Ishikawa (cell line): ENCODE data around the gene MRM2.

Experiments
- CEBPB ChIP-seq: IDR thresholded peaks from 2 replicates; pipeline ENCODE4 v1.6.1; 2012
- CREB1 ChIP-seq: IDR thresholded peaks from 2 replicates; pipeline ENCODE4 v1.6.1; 2012; ENCODE audit warnings: low read depth
- EGR1 ChIP-seq: IDR thresholded peaks from 2 replicates; pipeline ENCODE4 v1.6.1; 2012
- EP300 ChIP-seq: IDR thresholded peaks from 2 replicates; pipeline ENCODE4 v1.6.1; 2012; ENCODE audit warnings: borderline replicate concordance
- FOXM1 ChIP-seq: IDR thresholded peaks from 2 replicates; pipeline ENCODE4 v1.6.1; 2012; ENCODE audit warnings: low read depth, borderline replicate concordance
- NFIC ChIP-seq: IDR thresholded peaks from 2 replicates; pipeline ENCODE4 v1.6.1; 2012
- RAD21 ChIP-seq: IDR thresholded peaks from 2 replicates; pipeline ENCODE4 v1.6.1; 2012; ENCODE audit warnings: low read depth
- TAF1 ChIP-seq: IDR thresholded peaks from 2 replicates; pipeline ENCODE4 v1.6.1; 2012; ENCODE audit warnings: low read depth, mild to moderate bottlenecking
- TCF12 ChIP-seq: IDR thresholded peaks from 2 replicates; pipeline ENCODE4 v1.6.1; 2012; ENCODE audit warnings: low read depth
- TEAD4 ChIP-seq: IDR thresholded peaks from 2 replicates; pipeline ENCODE4 v1.6.1; 2012
- YY1 ChIP-seq: IDR thresholded peaks from 2 replicates; pipeline ENCODE4 v1.6.1; 2012; ENCODE audit warnings: low read depth
- ZBTB7A ChIP-seq: IDR thresholded peaks from 2 replicates; pipeline ENCODE4 v1.6.1; 2012; ENCODE audit warnings: low read depth
- TF ChIP-seq, protein P1 (sequence below): IDR thresholded peaks from 2 replicates; pipeline ENCODE4 v1.6.1; 2012
- TF ChIP-seq, protein P2 (sequence below): IDR thresholded peaks from 2 replicates; pipeline ENCODE4 v1.6.1; 2012; ENCODE audit warnings: low read depth, mild to moderate bottlenecking
- TF ChIP-seq, protein P3 (sequence below): IDR thresholded peaks from 2 replicates; pipeline ENCODE4 v1.6.1; 2012

The MRM2 gene

DNA sequence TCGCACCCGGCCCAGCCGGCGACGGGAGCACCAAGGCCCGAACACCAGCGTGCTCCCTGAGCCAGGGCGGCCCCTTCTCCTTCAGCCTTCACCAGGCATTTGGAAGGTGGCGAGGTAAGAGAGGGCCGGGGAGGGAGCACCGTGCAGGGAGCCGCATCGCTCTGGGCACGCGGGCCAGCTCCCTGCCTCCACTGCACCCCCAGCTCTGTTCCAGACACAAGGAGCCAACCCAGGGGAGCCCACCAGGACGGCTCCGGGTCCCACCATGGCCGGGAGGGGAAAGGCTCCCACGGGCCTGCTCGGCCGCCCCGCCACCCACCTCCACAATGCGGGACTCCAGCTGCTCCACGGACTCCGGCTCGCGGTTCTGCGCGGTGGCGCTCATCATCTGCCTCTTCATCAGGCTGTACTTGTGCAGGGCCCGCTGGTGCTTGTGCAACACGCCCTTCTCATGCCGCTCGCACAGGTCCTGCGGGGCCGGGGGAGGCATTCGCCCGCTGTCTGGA, 15.1 kb upstream of the MRM2 start:
- TF ChIP-seq CREB1 (no peak), ZBTB7A (no peak), YY1 (no peak), CEBPB (no peak), FOXM1 (no peak), NFIC (no peak), TAF1 (no peak)
- TF ChIP-seq, protein P1, sequence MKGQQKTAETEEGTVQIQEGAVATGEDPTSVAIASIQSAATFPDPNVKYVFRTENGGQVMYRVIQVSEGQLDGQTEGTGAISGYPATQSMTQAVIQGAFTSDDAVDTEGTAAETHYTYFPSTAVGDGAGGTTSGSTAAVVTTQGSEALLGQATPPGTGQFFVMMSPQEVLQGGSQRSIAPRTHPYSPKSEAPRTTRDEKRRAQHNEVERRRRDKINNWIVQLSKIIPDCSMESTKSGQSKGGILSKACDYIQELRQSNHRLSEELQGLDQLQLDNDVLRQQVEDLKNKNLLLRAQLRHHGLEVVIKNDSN, result no peak
- TF ChIP-seq, protein P2, sequence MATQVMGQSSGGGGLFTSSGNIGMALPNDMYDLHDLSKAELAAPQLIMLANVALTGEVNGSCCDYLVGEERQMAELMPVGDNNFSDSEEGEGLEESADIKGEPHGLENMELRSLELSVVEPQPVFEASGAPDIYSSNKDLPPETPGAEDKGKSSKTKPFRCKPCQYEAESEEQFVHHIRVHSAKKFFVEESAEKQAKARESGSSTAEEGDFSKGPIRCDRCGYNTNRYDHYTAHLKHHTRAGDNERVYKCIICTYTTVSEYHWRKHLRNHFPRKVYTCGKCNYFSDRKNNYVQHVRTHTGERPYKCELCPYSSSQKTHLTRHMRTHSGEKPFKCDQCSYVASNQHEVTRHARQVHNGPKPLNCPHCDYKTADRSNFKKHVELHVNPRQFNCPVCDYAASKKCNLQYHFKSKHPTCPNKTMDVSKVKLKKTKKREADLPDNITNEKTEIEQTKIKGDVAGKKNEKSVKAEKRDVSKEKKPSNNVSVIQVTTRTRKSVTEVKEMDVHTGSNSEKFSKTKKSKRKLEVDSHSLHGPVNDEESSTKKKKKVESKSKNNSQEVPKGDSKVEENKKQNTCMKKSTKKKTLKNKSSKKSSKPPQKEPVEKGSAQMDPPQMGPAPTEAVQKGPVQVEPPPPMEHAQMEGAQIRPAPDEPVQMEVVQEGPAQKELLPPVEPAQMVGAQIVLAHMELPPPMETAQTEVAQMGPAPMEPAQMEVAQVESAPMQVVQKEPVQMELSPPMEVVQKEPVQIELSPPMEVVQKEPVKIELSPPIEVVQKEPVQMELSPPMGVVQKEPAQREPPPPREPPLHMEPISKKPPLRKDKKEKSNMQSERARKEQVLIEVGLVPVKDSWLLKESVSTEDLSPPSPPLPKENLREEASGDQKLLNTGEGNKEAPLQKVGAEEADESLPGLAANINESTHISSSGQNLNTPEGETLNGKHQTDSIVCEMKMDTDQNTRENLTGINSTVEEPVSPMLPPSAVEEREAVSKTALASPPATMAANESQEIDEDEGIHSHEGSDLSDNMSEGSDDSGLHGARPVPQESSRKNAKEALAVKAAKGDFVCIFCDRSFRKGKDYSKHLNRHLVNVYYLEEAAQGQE, result no peak

DNA sequence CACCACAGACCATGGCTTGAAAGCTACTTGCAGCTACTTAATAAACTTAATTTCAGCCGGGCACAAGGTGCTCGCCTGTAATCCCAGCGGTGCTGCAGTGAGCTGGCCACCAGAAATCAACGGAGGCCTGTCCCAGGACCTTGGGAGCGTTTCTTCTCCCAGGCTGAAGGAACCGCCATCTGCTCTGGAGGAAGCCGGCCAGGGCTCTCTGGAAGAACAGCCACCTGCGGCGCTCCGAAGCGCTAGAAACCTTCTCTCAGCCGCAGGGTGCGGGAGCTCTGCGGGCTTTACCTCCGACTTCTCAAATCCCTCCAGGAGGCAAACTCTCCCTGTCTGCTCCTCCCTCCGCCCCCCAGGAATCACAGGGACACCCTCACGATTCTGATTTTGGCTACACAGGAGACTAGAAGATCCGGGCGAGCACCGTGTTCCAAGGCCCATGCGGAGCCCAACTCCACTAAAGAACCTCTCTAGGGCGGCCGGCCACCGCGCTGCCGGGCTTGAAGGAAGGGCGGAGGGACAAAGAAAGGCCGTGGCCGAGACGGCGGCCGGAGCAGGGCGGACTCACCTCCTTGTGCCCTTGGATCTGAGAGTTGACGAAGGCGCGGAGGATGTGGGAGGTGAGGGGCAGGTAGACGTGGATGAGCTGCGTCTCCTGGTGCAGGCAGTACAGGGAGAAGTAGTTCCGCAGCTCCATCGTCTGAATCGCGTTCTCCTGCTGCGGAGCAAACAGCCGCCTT, 14.5 kb upstream of the MRM2 start:
- TF ChIP-seq TCF12 (no peak), RAD21 (no peak), EGR1 (no peak), TAF1 (no peak), EP300 (no peak), FOXM1 (no peak), ZBTB7A (no peak), CREB1 (no peak), NFIC (no peak), TEAD4 (no peak), YY1 (no peak), CEBPB (no peak)
- TF ChIP-seq, protein P3, sequence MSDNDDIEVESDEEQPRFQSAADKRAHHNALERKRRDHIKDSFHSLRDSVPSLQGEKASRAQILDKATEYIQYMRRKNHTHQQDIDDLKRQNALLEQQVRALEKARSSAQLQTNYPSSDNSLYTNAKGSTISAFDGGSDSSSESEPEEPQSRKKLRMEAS, result no peak
- TF ChIP-seq, protein P1, result no peak
- TF ChIP-seq, protein P2, result no peak

DNA sequence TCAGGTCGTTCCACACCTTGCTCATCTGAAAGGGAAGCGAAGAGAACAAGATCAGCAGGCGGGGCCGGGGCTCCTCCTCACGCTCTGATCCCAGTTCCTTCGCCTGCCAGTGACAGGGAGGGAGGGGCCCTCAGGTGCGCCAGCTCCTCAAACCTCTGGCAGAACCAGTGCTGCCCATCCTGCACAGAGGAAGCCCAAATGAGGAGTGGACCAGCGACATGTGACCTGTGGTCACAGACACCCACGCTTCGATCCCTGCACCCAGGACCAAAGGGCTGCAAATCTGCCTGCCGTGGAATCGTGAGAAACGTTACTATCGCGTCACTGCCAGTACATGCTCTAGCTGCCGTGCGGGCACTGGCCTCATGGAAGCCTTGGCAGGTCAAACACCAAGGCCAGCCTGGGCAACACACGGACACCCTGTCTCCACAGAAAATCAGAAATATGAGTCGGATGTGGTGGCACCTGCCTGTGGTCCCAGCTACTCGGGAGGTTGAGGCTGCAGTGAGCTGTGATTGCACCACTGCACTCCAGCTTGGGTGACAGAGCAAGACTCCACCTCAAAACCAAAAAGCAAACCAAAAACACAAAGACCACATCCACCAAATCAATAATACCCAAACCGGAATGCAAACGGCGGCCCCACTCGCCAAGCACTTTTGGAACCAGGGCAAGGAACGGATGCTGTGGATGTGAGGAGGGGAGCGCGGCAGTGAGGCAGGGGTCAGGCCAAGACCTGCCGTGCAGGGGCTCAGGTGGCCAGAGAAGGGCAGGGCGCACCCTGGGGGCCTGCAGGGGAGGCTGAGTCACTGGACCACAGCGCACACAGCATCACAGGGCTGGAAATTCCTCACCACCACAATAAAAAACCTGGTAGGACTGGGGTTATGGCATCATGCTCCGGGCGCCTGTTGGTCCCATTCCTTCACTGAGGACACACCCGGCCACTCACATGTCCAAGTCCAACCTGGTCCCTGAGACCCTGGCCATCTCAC, 13.4 kb upstream of the MRM2 start:
- TF ChIP-seq TCF12 (no peak), EGR1 (no peak), RAD21 (no peak), YY1 (no peak), EP300 (no peak)
- TF ChIP-seq, protein P1, result no peak
- TF ChIP-seq, protein P3, result no peak

DNA sequence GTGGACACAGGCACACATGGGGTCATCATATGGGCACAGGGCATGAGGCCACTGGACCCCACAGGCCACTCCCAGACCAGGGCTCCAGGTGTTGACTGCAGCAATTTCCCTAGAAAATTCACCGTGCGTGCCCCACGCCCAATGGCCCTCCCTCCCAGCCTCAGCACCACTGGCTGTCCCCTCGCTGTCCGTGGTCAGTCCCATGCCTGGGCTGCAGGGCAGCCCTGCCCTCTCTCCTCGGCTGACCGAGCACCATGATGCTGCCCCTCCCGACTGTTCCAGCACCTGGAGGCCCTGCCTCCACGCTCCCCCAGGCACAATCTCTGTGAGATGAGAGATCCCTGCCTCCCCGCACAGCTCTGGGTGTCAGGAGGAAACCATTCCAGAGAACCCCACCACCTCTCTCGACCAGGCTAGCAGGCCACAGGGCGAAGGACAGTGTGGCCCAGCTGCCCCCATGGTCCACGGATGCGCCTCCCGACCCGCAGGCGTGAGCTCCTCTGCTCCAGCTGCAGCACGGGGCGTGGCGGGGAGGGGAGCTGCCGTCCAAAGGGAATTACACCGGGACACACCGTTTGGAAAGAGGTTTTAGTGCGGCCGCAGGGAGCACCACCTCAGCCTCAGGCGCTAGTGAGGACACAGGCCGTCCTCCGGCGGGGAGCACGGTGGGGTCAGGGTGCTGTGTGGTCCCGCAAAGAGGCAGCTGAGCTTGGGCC, 12.6 kb upstream of the MRM2 start:
- TF ChIP-seq CREB1 (no peak), ZBTB7A (no peak), CEBPB (no peak), NFIC (no peak), EGR1 (no peak), RAD21 (no peak), TEAD4 (no peak), TAF1 (no peak), TCF12 (no peak), EP300 (no peak), FOXM1 (no peak)
- TF ChIP-seq, protein P3, result no peak
- TF ChIP-seq, protein P2, result no peak
- TF ChIP-seq, protein P1, result no peak
